ENCODE measurements around the gene CTNNB1.

Gene CTNNB1

DNA sequence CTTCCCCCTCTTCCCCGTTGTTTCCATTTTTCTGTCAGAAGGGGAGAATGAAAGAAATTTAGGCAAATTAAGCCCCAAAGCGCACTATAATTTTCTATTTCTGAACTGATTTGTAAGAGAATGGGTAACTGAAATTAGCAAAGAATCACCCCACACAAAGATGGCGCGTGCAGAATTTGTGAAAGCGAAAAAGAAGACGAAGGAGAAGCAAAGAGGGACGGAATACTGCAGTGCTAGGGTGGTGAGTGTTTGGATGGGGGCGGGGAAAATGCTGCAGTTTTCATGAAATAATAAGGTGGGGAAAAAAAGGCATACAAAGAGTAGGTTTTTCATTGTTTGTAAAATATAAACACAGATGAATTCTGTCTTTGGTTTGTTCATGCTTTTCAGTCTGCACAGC is 4.6 kb upstream of the CTNNB1 start:
- H3F3A ChIP-seq (ENCODE audit: insufficient read depth, low read length) = no peaks in the 10 kb centered on the region
- H3K36me3 ChIP-seq (replicated peaks; ENCODE audit: insufficient read depth, low read length) = no peaks in the 10 kb centered on the region
- no peaks in the 10 kb centered on the region for H4K20me1 ChIP-seq (ENCODE audit: insufficient read depth, low read length)
- DNase-seq = no peak
- H3K4me2 ChIP-seq (ENCODE audit: low read depth, low read length) = no peak overlapping the region
- H3K9me2 ChIP-seq (replicated peaks; ENCODE audit: insufficient read depth, low read length) = no peaks in the 10 kb centered on the region
- H3K4me3 ChIP-seq (ENCODE audit: low read length) = no peak overlapping the region
- 0 out of 2 replicates have a peak, but pooled peaks cover 3% of the 10 kb centered on the region for H3K79me2 ChIP-seq (ENCODE audit: low read length)
- TF ChIP-seq, protein P1, sequence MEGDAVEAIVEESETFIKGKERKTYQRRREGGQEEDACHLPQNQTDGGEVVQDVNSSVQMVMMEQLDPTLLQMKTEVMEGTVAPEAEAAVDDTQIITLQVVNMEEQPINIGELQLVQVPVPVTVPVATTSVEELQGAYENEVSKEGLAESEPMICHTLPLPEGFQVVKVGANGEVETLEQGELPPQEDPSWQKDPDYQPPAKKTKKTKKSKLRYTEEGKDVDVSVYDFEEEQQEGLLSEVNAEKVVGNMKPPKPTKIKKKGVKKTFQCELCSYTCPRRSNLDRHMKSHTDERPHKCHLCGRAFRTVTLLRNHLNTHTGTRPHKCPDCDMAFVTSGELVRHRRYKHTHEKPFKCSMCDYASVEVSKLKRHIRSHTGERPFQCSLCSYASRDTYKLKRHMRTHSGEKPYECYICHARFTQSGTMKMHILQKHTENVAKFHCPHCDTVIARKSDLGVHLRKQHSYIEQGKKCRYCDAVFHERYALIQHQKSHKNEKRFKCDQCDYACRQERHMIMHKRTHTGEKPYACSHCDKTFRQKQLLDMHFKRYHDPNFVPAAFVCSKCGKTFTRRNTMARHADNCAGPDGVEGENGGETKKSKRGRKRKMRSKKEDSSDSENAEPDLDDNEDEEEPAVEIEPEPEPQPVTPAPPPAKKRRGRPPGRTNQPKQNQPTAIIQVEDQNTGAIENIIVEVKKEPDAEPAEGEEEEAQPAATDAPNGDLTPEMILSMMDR (IDR thresholded peaks at IDR 0.05; ENCODE audit: low read length) = no peak
- no peak for TF ChIP-seq EZH2phosphoT487 (IDR thresholded peaks at IDR 0.05; ENCODE audit: low read length)
- no peak for TF ChIP-seq EZH2 (optimal IDR thresholded peaks at IDR 0.05; ENCODE audit: low read depth, low read length)
- H3K4me1 ChIP-seq (ENCODE audit: low read length) = no peaks in the 10 kb centered on the region
- H2AFZ ChIP-seq (ENCODE audit: low read length) = no peak overlapping the region
- H3K9ac ChIP-seq (ENCODE audit: low read length) = no peak overlapping the region
- no peaks in the 10 kb centered on the region for H3K9me3 ChIP-seq (replicated peaks; ENCODE audit: insufficient read depth, low read length)
- no peak overlapping the region for H3K27ac ChIP-seq (ENCODE audit: low read length)
- H3K27me3 ChIP-seq (replicated peaks; ENCODE audit: insufficient read depth, low read length) = no peaks in the 10 kb centered on the region

DNA sequence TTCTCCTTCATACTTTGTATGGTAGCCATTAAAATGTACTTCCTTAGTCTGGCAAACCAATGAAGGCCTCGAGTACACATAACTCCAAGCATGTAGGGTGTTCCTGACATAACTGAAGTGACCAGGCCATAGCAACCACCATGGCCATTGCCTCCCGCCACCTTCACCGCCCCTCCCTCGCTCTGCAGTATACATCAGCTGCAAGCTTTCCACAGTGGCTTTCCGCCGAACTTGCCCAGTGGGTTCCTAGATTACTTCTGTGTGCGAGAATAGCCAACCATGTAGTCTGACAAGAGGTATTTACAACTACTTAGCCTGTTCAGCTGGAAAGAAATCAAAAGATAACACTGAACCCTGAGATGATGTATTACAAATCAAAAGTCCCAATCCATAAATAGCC is 3.4 kb upstream of the CTNNB1 start:
- no peak overlapping the region for H2AFZ ChIP-seq (ENCODE audit: low read length)
- H3K4me2 ChIP-seq (ENCODE audit: low read depth, low read length) = no peak overlapping the region
- no peaks in the 10 kb centered on the region for H3K9me2 ChIP-seq (replicated peaks; ENCODE audit: insufficient read depth, low read length)
- TF ChIP-seq EZH2 (optimal IDR thresholded peaks at IDR 0.05; ENCODE audit: low read depth, low read length) = no peak
- no peak for TF ChIP-seq EZH2phosphoT487 (IDR thresholded peaks at IDR 0.05; ENCODE audit: low read length)
- TF ChIP-seq, protein P1 (IDR thresholded peaks at IDR 0.05; ENCODE audit: low read length) = no peak
- H3K27ac ChIP-seq (ENCODE audit: low read length) = no peak overlapping the region
- H3K36me3 ChIP-seq (replicated peaks; ENCODE audit: insufficient read depth, low read length) = no peaks in the 10 kb centered on the region
- DNase-seq = no peak
- H3K79me2 ChIP-seq (ENCODE audit: low read length) = peaks cover 13% of the 10 kb centered on the region
- H3F3A ChIP-seq (ENCODE audit: insufficient read depth, low read length) = peaks cover 4% of the 10 kb centered on the region; the same call in 1 of the 2 replicates
- peaks cover 6% of the 10 kb centered on the region; the same call in 1 of the 2 replicates for H3K4me1 ChIP-seq (ENCODE audit: low read length)
- no peak overlapping the region for H3K4me3 ChIP-seq (ENCODE audit: low read length)
- H3K9me3 ChIP-seq (replicated peaks; ENCODE audit: insufficient read depth, low read length) = no peaks in the 10 kb centered on the region
- H3K27me3 ChIP-seq (replicated peaks; ENCODE audit: insufficient read depth, low read length) = no peaks in the 10 kb centered on the region
- H4K20me1 ChIP-seq (ENCODE audit: insufficient read depth, low read length) = 0 out of 2 replicates have a peak, but pooled peaks cover 7% of the 10 kb centered on the region
- no peak overlapping the region for H3K9ac ChIP-seq (ENCODE audit: low read length)

DNA sequence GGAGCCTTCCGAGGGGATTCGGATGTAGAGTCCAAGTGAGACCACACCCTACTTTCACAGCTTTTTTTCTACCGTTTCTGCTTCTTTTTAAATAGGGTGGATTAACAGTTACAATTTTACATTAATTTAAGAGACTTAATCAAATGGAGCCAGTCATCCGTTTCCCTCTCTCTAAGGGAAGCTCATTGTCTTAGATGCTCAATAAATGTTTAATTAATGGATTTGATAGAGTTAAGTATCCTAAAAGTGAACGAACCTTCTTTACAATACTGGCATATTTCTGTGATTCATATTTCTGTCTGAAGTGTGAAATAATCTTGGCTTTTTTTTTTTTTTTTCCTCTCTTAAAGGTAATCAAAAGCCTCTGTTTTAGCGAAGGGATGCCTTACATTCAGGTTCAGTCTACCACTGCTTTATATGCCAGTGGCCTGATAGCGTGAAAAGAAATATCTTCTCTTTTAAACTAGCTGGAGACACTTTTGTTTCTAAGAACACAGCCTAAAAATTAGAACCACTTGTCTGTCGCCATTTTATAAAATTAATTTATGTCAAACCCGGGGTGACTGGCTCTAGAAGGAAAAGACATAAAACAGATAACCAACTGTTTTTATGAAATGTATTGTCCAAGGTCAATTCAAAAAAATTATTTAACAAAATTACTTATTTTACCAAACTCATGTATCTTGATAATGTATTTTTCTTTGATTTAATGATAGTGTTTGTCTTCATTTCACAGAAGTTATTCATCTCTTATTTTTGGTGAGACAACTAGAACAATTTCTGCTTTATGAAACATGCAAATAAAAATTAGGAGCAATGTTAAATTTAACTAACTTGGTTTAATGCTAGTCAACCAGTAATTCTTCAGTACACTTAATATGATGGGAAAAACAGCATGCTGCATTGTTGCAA is 2.5 kb upstream of the CTNNB1 start:
- Histone ChIP-seq H3K9ac (ENCODE audit: low read length) (no peak overlapping the region), H3K27ac (ENCODE audit: low read length) (no peak overlapping the region), H3K36me3 (replicated peaks; ENCODE audit: insufficient read depth, low read length) (no peaks in the 10 kb centered on the region), H3K79me2 (ENCODE audit: low read length) (peaks cover 21% of the 10 kb centered on the region), H3K9me2 (replicated peaks; ENCODE audit: insufficient read depth, low read length) (no peaks in the 10 kb centered on the region), H4K20me1 (ENCODE audit: insufficient read depth, low read length) (peaks cover 13% of the 10 kb centered on the region; the same call in 1 of the 2 replicates), H3K4me3 (ENCODE audit: low read length) (no peak overlapping the region), H3K4me2 (ENCODE audit: low read depth, low read length) (no peak overlapping the region), H3K4me1 (ENCODE audit: low read length) (peaks cover 13% of the 10 kb centered on the region), H2AFZ (ENCODE audit: low read length) (no peak overlapping the region), H3K27me3 (replicated peaks; ENCODE audit: insufficient read depth, low read length) (no peaks in the 10 kb centered on the region), H3K9me3 (replicated peaks; ENCODE audit: insufficient read depth, low read length) (no peaks in the 10 kb centered on the region), H3F3A (ENCODE audit: insufficient read depth, low read length) (peaks cover 4% of the 10 kb centered on the region; the same call in 1 of the 2 replicates)
- no peak for DNase-seq
- TF ChIP-seq EZH2 (optimal IDR thresholded peaks at IDR 0.05; ENCODE audit: low read depth, low read length) (no peak), EZH2phosphoT487 (IDR thresholded peaks at IDR 0.05; ENCODE audit: low read length) (no peak)
- TF ChIP-seq, protein P1 (IDR thresholded peaks at IDR 0.05; ENCODE audit: low read length) = no peak

Measured in MM.1S (cell line).